Subcutaneous abdominal adipose tissue (tissue), 5 donors: ENCODE measurements around the gene IL17C.

Experiments
- H3K27ac ChIP-seq: one replicate; pipeline ENCODE4 v1.7.0; 2013; ENCODE audit warnings: low read depth, mild to moderate bottlenecking, inconsistent platforms, low read length, moderate library complexity
- H3K27me3 ChIP-seq, 5 donors: one replicate each; pipeline ENCODE4 v1.7.0; 2013; ENCODE audit warnings: low read length in 5 of 5, inconsistent platforms in 1 of 5; ENCODE audit not compliant: control insufficient read depth in 5 of 5, insufficient read depth in 4 of 5
- H3K36me3 ChIP-seq, 5 donors: one replicate each; pipeline ENCODE4 v1.7.0; 2013; ENCODE audit warnings: low read length in 5 of 5; ENCODE audit not compliant: control insufficient read depth in 5 of 5, insufficient read depth in 5 of 5
- H3K4me1 ChIP-seq, 5 donors: one replicate each; pipeline ENCODE4 v1.7.0; 2013; ENCODE audit warnings: low read length in 5 of 5, mild to moderate bottlenecking in 3 of 5, moderate library complexity in 1 of 5; ENCODE audit not compliant: control insufficient read depth in 5 of 5, insufficient read depth in 5 of 5
- H3K4me3 ChIP-seq, 5 donors: one replicate each; pipeline ENCODE4 v1.7.0; 2013; ENCODE audit warnings: low read length in 5 of 5, low read depth in 1 of 5
- H3K9ac ChIP-seq, 5 donors: one replicate each; pipeline ENCODE4 v1.7.0; 2013; ENCODE audit warnings: low read length in 5 of 5, mild to moderate bottlenecking in 4 of 5, moderate library complexity in 3 of 5
- H3K9me3 ChIP-seq, 5 donors: one replicate each; pipeline ENCODE4 v1.7.0; 2013; ENCODE audit warnings: low read length in 5 of 5; ENCODE audit not compliant: control insufficient read depth in 5 of 5
- donor health status: healthy.
- donor health status: healthy.
- donor health status: healthy.
- donor health status: healthy.
- donor health status: healthy.

IL17C gene

DNA sequence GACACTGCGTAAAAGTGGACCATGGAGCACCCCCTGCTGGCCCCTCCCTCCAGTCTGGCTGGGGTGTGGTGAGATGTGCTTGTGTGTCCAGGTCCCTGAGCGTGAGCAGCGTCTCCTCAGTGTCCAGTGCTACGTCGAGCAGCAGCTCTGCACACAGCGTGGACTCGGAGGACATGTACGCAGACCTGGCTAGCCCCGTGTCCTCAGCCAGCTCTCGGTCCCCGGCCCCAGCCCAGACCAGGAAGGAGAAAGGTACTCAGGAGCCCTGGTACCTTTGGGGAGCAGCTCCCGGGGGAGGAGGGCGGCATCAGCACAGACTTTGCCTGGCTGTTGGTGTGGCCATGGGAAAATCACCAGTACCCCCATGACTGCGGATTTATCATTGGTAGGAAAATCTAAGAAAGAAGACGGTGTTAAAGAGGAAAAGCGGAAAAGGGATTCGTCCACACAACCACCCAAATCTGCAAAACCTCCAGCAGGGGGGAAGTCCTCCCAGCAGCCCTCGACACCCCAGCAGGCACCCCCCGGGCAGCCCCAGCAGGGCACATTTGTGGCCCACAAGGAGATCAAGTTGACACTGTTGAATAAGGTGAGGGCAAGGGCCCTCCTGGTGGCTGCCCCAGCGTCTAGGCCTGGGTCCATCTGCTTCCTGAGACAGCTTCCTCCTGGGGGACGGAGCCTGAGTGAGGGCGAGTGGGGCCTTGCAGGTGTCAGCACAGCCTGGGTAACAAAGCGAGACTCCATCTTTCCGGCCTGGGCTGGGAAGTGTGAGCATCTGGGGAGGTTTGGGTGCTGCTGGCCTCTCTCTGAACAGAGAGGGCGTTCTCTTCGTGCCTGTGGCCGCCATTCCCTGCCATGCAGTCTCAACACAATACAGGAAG lies 10.6 kb upstream of the IL17C start:
- H3K9me3 ChIP-seq = no peaks in the 10 kb centered on the region
- peaks cover 0 to 13% (median 0%) of the 10 kb centered on the region in 5 donors for H3K4me1 ChIP-seq
- no peaks in the 10 kb centered on the region for H3K27me3 ChIP-seq
- peaks cover 0 to 89% (median 81%) of the 10 kb centered on the region in 5 donors for H3K36me3 ChIP-seq
- no peak overlapping the region for H3K4me3 ChIP-seq
- no peak overlapping the region for H3K27ac ChIP-seq
- no peak overlapping the region for H3K9ac ChIP-seq

DNA sequence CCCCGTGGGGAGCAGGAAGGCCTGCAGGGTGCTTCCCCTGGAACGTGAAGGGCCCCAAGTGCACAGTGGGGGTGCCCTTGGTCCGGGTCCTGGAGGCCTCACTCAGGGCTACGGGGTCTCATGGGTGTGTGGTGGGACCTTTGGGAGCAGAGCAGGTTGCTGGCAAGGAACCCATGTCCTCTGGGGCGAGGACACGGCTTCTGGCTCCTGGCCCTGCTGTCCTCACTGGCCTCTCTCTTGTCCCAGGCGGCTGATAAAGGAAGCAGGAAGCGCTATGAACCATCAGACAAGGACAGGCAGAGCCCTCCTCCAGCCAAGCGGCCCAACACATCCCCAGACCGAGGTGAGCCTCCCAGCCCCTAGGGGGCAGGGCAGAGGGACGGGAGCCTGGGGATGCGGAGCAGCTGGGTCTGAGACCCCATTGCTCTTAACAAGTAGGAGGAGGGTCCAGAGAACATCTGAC lies 9.8 kb upstream of the IL17C start:
- H3K9ac ChIP-seq = no peak overlapping the region
- H3K36me3 ChIP-seq = peaks cover 0 to 88% (median 73%) of the 10 kb centered on the region in 5 donors
- H3K27me3 ChIP-seq = peaks cover 0 to 4% (median 0%) of the 10 kb centered on the region in 5 donors
- H3K4me1 ChIP-seq = peaks cover 0 to 13% (median 0%) of the 10 kb centered on the region in 5 donors
- H3K27ac ChIP-seq = no peak overlapping the region
- H3K4me3 ChIP-seq = no peak overlapping the region
- no peaks in the 10 kb centered on the region for H3K9me3 ChIP-seq

DNA sequence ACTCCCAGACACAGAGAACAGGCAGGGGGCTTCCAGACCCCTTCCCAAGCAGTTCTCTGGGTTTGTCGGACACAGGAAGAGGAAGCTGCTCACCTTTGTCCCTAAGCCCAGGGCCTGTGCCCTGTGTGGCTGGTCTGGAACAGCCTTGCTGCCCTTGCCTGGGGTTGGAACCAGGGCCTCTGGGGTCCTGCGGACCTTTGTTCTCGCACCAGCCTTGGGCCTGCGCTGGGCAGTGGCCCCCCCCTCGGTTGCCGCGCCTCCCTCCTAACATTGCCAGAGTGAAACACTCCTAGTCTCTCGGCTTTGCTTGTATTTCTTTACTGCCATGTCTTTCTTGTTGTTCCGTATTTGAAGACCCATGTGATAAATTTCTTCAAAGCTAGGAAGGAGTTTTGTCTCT lies 8.5 kb upstream of the IL17C start:
- Histone ChIP-seq H3K4me1 (peaks cover 0 to 22% (median 9%) of the 10 kb centered on the region in 5 donors), H3K36me3 (peaks cover 0 to 76% (median 60%) of the 10 kb centered on the region in 5 donors), H3K4me3 (no peak overlapping the region), H3K27me3 (peaks cover 0 to 8% (median under 1%) of the 10 kb centered on the region in 5 donors), H3K9ac (no peak overlapping the region), H3K9me3 (no peaks in the 10 kb centered on the region), H3K27ac (no peak overlapping the region)

DNA sequence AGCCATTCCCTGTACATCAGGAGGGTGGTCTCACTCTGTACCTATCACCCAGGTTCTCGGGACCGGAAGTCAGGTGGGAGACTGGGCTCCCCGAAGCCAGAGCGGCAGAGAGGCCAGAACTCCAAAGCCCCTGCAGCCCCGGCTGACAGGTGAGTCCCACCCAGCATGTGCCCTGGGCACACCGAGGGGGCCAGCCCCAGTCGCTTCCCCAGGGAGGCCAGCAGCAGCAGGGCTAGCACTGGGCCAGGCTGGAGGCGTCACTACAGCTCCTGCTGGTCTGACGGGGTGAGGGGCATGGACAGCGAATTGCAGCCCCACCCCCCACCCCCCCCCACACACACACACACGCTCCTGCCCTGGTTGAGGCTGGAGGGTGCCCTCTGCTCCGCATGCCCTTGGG lies 7.9 kb upstream of the IL17C start:
- H3K27me3 ChIP-seq = peaks cover 4 to 12% (median 6%) of the 10 kb centered on the region in 5 donors
- H3K36me3 ChIP-seq = peaks cover 0 to 70% (median 54%) of the 10 kb centered on the region in 5 donors
- H3K27ac ChIP-seq = no peak overlapping the region
- H3K9me3 ChIP-seq = no peaks in the 10 kb centered on the region
- H3K4me3 ChIP-seq = no peak overlapping the region
- no peak overlapping the region for H3K9ac ChIP-seq
- H3K4me1 ChIP-seq = peaks cover 0 to 28% (median 12%) of the 10 kb centered on the region in 5 donors

DNA sequence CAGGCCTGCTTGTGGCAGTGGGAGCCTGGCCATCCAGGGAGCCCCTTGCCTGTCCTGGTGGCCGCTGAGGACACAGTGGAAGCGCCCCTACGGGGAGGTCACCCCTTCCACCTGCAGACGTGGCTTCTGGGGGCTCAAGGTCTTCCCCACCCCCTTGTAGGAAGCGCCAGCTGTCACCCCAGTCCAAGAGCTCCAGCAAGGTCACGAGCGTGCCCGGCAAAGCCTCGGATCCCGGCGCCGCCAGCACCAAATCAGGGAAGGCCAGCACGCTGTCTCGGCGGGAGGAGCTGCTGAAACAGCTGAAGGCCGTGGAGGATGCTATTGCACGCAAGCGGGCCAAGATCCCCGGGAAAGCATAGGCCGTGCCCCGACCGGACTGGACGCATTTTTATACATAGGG lies 7.4 kb upstream of the IL17C start:
- Histone ChIP-seq H3K4me3 (no peak overlapping the region), H3K27ac (no peak overlapping the region), H3K27me3 (peaks cover 7 to 17% (median 10%) of the 10 kb centered on the region in 5 donors), H3K9ac (no peak overlapping the region), H3K9me3 (no peaks in the 10 kb centered on the region), H3K4me1 (peaks cover 0 to 28% (median 12%) of the 10 kb centered on the region in 5 donors), H3K36me3 (peaks cover 0 to 66% (median 52%) of the 10 kb centered on the region in 5 donors)

DNA sequence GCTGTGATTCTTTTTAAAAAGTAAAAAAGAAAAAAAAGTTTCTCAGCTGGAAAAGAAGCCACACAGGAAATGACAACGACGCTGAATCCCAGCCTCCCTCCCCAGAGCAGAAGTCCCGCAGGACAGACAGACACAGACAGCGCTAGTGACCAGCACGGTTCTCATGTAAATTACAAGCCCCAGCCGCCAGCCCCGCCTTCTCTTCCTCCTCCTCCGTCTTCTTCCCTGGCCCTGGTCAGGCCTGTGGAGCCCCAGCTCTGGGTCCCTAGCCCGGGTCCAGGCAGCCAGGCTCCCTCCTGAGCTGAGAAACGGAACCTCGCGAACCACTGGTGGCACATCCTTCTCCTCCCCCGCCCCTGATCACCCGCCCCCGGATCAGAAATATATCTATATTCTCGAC lies 7.0 kb upstream of the IL17C start:
- H3K4me1 ChIP-seq = peaks cover 0 to 28% (median 12%) of the 10 kb centered on the region in 5 donors
- no peaks in the 10 kb centered on the region for H3K9me3 ChIP-seq
- H3K9ac ChIP-seq = no peak overlapping the region
- H3K27ac ChIP-seq = no peak overlapping the region
- peaks cover 0 to 62% (median 52%) of the 10 kb centered on the region in 5 donors for H3K36me3 ChIP-seq
- no peak overlapping the region for H3K4me3 ChIP-seq
- H3K27me3 ChIP-seq = peaks cover 7 to 22% (median 11%) of the 10 kb centered on the region in 5 donors

DNA sequence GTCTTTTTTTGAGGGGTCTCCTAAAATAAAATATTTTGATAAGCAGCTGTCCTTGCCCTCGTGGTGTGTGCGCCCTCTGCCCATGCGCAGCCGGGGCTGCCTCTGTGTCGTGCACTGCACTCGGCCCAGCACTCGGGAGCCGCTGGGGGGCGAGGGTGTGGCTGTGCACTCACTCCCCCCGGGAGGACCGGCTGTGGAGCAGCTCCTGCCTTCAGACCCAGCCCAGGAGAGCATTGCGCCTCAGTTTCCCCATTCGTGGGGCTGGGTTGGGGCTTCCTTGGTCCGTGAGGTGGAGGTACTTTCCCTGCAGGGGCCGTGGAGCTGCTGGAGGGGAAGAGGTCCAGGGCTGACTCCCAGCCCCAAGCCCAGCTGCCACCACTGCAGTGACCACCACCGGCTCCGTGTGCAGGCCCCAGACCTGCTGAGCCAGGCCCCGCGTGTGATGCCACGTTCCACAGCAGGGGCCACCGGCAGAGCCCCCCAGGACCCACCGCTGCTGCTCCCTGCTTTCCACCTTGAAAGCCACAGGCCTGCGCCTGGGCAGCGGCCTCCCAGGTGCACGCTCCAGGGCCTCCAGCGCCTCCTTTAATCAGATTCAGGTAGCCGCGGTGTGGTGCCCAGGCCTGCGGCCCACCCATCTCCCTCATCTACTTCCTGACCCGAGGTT lies 6.3 kb upstream of the IL17C start:
- H3K36me3 ChIP-seq = peaks cover 0 to 56% (median 49%) of the 10 kb centered on the region in 5 donors
- no peak overlapping the region for H3K4me3 ChIP-seq
- no peak overlapping the region for H3K9ac ChIP-seq
- H3K27me3 ChIP-seq = peaks cover 7 to 23% (median 12%) of the 10 kb centered on the region in 5 donors
- no peak overlapping the region for H3K27ac ChIP-seq
- H3K4me1 ChIP-seq = peaks cover 0 to 28% (median 12%) of the 10 kb centered on the region in 5 donors
- no peaks in the 10 kb centered on the region for H3K9me3 ChIP-seq

DNA sequence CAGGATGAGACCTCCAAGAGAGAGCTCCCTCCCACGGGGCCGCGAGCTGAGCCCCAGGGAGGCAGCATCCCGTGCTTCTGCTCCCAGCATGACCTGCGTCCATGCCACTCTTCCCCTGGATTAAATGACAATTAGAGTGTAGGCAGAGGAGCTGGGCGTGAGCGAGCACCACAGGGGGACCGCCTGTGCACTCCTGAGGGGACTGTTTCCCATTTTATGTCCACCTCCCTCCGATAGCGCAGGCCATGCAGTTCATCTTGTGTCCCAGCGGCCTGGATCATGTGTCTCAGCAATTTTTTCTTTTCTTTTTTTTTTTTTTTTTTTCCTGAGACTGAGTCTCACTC lies 5.8 kb upstream of the IL17C start:
- peaks cover 7 to 25% (median 13%) of the 10 kb centered on the region in 5 donors for H3K27me3 ChIP-seq
- H3K9ac ChIP-seq = no peak overlapping the region
- peaks cover 0 to 28% (median 12%) of the 10 kb centered on the region in 5 donors for H3K4me1 ChIP-seq
- H3K36me3 ChIP-seq = peaks cover 0 to 52% (median 44%) of the 10 kb centered on the region in 5 donors
- H3K4me3 ChIP-seq = no peak overlapping the region
- no peaks in the 10 kb centered on the region for H3K9me3 ChIP-seq
- H3K27ac ChIP-seq = no peak overlapping the region

DNA sequence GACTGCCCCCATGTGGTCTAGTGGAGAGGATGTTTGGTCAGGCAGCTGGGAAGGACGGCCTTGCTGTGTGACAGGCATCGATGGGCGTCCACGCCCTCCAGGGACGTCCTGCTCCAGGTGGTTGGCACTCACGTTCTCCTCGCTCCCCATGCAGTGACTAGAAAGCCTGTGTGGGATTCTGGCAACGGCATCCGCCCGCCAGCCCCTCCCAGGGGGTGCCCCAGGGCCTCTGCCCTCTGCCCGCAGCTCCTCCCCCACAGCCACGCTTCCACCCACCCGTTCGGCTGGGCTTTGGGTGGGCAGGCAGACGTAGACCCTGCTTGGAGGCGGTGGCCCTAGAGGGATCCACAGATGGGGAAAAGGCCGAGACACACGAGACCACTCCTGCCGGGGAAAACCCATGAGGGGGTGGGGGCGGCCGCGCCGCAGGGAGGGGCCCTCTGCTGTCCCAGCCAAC lies 4.7 kb upstream of the IL17C start:
- H3K9me3 ChIP-seq = no peaks in the 10 kb centered on the region
- H3K27ac ChIP-seq = no peak overlapping the region
- H3K36me3 ChIP-seq = peaks cover 0 to 41% (median 33%) of the 10 kb centered on the region in 5 donors
- H3K27me3 ChIP-seq = peaks cover 17 to 31% (median 23%) of the 10 kb centered on the region in 5 donors
- peaks cover 0 to 23% (median 12%) of the 10 kb centered on the region in 5 donors for H3K4me1 ChIP-seq
- H3K4me3 ChIP-seq = peak overlapping the region in 3 of 5 donors; percentile 41 to 60 (median 52)
- H3K9ac ChIP-seq = peak overlapping the region in 1 of 5 donors; percentile 41
